Panc1 (cell line): ENCODE data around the gene GPBAR1. TPM values are rescaled to one million over a fixed set of nuclear protein-coding genes. Genes with fewer than 3 reads are reported as not detected.

Source experiments
- ATAC-seq: fragments of 200-7000 bp; cut with Tn5 transposase; 2 replicates; pipeline ENCODE4 v1.9.1; 2020; ENCODE audit warnings: mild to moderate bottlenecking, moderate library complexity
- BruUV-seq: library from RNA; stranded (reverse); fragments of 400-500 nt; replicated peaks from 2 replicates; lab custom pipeline; 2021; lab: Mats Ljungman, UMichigan
- CTCF ChIA-PET: fragments of 300-600 bp; sonication (Branson Sonifier 250); formaldehyde crosslinking; loops from one replicate; lab custom pipeline; 2022; ENCODE audit warnings: antibody characterized with exemption; lab: Charles Lee
- POLR2A ChIA-PET: fragments of 300-600 bp; sonication (Branson Sonifier 250); formaldehyde crosslinking; loops from one replicate; lab custom pipeline; 2022; ENCODE audit warnings: antibody characterized with exemption; lab: Charles Lee
- DNase-seq: peaks from one replicate; pipeline ENCODE4 v3.0.0-alpha.2; 2010; ENCODE audit warnings: low read depth, low spot score
- H3K27ac ChIP-seq: 2 replicates; pipeline ENCODE4 v1.5.1; 2011; ENCODE audit warnings: mild to moderate bottlenecking, low read length, inconsistent platforms
- H3K27me3 ChIP-seq: fragments of 200-500 bp; sonication (Bioruptor generic); 2 replicates; pipeline ENCODE4 v1.6.0; 2014; ENCODE audit warnings: low read length, inconsistent platforms; ENCODE audit not compliant: control insufficient read depth, insufficient read depth
- H3K36me3 ChIP-seq: fragments of 200-500 bp; sonication (Bioruptor generic); 2 replicates; pipeline ENCODE4 v1.5.1; 2014; ENCODE audit warnings: inconsistent platforms, mild to moderate bottlenecking, low read length, moderate library complexity; ENCODE audit not compliant: control insufficient read depth, insufficient read depth
- H3K4me1 ChIP-seq: 2 replicates; pipeline ENCODE4 v1.5.1; 2011; ENCODE audit warnings: inconsistent platforms, mild to moderate bottlenecking, low read length, moderate library complexity; ENCODE audit not compliant: control insufficient read depth, insufficient read depth
- H3K4me3 ChIP-seq, 2 experiments: 2 replicates each; pipeline ENCODE4 v1.5.1; 2011 to 2012; ENCODE audit warnings: low read depth in 2 of 2, low read length in 2 of 2, mild to moderate bottlenecking in 2 of 2, inconsistent platforms in 1 of 2, moderate library complexity in 1 of 2
- H3K9me3 ChIP-seq: fragments of 200-500 bp; sonication (Bioruptor generic); 2 replicates; pipeline ENCODE4 v1.5.1; 2014; ENCODE audit warnings: low read depth, mild to moderate bottlenecking, inconsistent platforms, low read length, moderate library complexity; ENCODE audit not compliant: control insufficient read depth, insufficient read depth
- CTCF ChIP-seq: fragments of 450-650 bp; IDR thresholded peaks from 2 replicates; pipeline ENCODE4 v1.5.1; 2017; ENCODE audit warnings: mild to moderate bottlenecking
- POLR2AphosphoS5 ChIP-seq: IDR thresholded peaks from 2 replicates; pipeline ENCODE4 v1.6.1; 2012; ENCODE audit warnings: mild to moderate bottlenecking, low read depth, low read length, moderate library complexity
- REST ChIP-seq, 2 experiments: IDR thresholded peaks; 2 replicates each; pipeline ENCODE4 v1.6.1; 2011 to 2012; ENCODE audit warnings: low read depth in 2 of 2, control low read depth in 1 of 2, low read length in 1 of 2, mild to moderate bottlenecking in 1 of 2, moderate library complexity in 1 of 2; ENCODE audit not compliant: insufficient read depth in 1 of 2
- SIN3A ChIP-seq: IDR thresholded peaks from 2 replicates; pipeline ENCODE4 v1.6.1; 2012; ENCODE audit warnings: low read depth, mild to moderate bottlenecking, low read length, moderate library complexity, borderline replicate concordance; ENCODE audit not compliant: insufficient read depth
- TCF7L2 ChIP-seq: IDR thresholded peaks from 2 replicates; pipeline ENCODE4 v1.6.1; 2011; ENCODE audit warnings: mild to moderate bottlenecking, low read depth, low read length, inconsistent platforms
- in situ Hi-C: cut with HindIII; loops from 2 replicates; pipeline ENCODE4 v1.10.0; 2016; ENCODE audit warnings: low sequenced_read_pairs, low pct_unique_long_range_greater_than_20kb
- intact Hi-C: fragments of 100-400 bp; cut with micrococcal nuclease; formaldehyde crosslinking; loops from one replicate; pipeline ENCODE4 v1.10.0; 2022; ENCODE audit not compliant: unreplicated experiment
- total RNA-seq: library from RNA; stranded (reverse); gene quantifications from one replicate; pipeline ENCODE4 v1.2.1, GENCODE V29; 2021; ENCODE audit not compliant: unreplicated experiment

GPBAR1 gene
- total RNA-seq, 1 experiment from 2014 or later = 0.18 TPM

GRCh38 chr2:218238887-218239286 lies 21.9 kb upstream of the GPBAR1 start:
- H3K4me1 ChIP-seq = no peaks in the 10 kb centered on the region
- H3K27ac ChIP-seq = no peak overlapping the region
- ChIA-PET POLR2A (no interaction called here), CTCF (no interaction called here)
- no peaks in the 10 kb centered on the region for H3K9me3 ChIP-seq
- TF ChIP-seq POLR2AphosphoS5 (0 out of 2 replicates have a peak, but pooled peaks have one; percentile 9), TCF7L2 (no peak)
- intact Hi-C loops (no loop called here), in situ Hi-C loops (no loop called here)
- no peak for DNase-seq
- no peak overlapping the region for H3K4me3 ChIP-seq
- H3K27me3 ChIP-seq = no peaks in the 10 kb centered on the region
- TSS peak; percentile 18 for BruUV-seq
- no peak for ATAC-seq
- peaks cover 45% of the 10 kb centered on the region for H3K36me3 ChIP-seq

GRCh38 chr2:218244204-218244603 lies 16.6 kb upstream of the GPBAR1 start:
- DNase-seq (no peak), ATAC-seq (no peak)
- Histone ChIP-seq H3K9me3 (no peaks in the 10 kb centered on the region), H3K4me1 (no peaks in the 10 kb centered on the region), H3K27me3 (no peaks in the 10 kb centered on the region), H3K36me3 (peaks cover 52% of the 10 kb centered on the region), H3K4me3 (no peak overlapping the region), H3K27ac (no peak overlapping the region)
- TF ChIP-seq POLR2AphosphoS5 (no peak), TCF7L2 (no peak), SIN3A (no peak), REST (IDR thresholded peaks at IDR 0.05; ENCODE audit: insufficient read depth in 1 of 2, low read depth in 2 of 2, low read length in 1 of 2) (no peak), CTCF (no peak)
- intact Hi-C loops = no loop called here
- in situ Hi-C loops = no loop called here
- ChIA-PET CTCF (no interaction called here), POLR2A (no interaction called here)
- TSS peak; percentile 33 for BruUV-seq

GRCh38 chr2:218244665-218245064 lies 16.1 kb upstream of the GPBAR1 start:
- Histone ChIP-seq H3K9me3 (no peaks in the 10 kb centered on the region), H3K4me1 (no peaks in the 10 kb centered on the region), H3K27ac (no peak overlapping the region), H3K27me3 (no peaks in the 10 kb centered on the region), H3K36me3 (peaks cover 55% of the 10 kb centered on the region), H3K4me3 (no peak overlapping the region)
- no TSS peak for BruUV-seq
- CTCF ChIA-PET = no interaction called here
- no peak for TF ChIP-seq SIN3A
- TF ChIP-seq POLR2AphosphoS5 = no peak
- TF ChIP-seq TCF7L2 = no peak
- TF ChIP-seq REST (IDR thresholded peaks at IDR 0.05; ENCODE audit: insufficient read depth in 1 of 2, low read depth in 2 of 2, low read length in 1 of 2) = no peak
- no peak for TF ChIP-seq CTCF
- intact Hi-C loops (no loop called here), in situ Hi-C loops (no loop called here)
- POLR2A ChIA-PET = no interaction called here
- ATAC-seq = no peak
- DNase-seq = no peak
